Hematopoietic multipotent progenitor cell treated with erythropoietin and hydrocortisone succinate and interleukin-3 and kit ligand, for 4 days (in vitro differentiated cells): ENCODE data around the gene RDH8.
A peak's percentile ranks its signal among the peaks of the same experiment; 100 is the strongest.
"Not testable (repeated sequence)": the region's sequence is repeated elsewhere in the genome, so short reads cannot be mapped to it uniquely, and the experiment has no call there.

ENCODE experiments used
- DNase-seq: peaks from one replicate; pipeline ENCODE4 v3.0.0-alpha.2; 2015

Gene RDH8

GRCh38 chr19:10006335-10006708 is 7.0 kb upstream of the RDH8 start:
- DNase-seq, result no peak

GRCh38 chr19:10006752-10007323 is 6.4 kb upstream of the RDH8 start:
- no peak for DNase-seq

- DNase-seq, result no peak
These were observed 5.7 kb upstream of the RDH8 start for GRCh38 chr19:10007371-10008183.

GRCh38 chr19:10008184-10008765 is 5.0 kb upstream of the RDH8 start:
- no peak for DNase-seq

GRCh38 chr19:10009714-10010224 is 3.5 kb upstream of the RDH8 start:
- no peak for DNase-seq

GRCh38 chr19:10010247-10010691 is 3.0 kb upstream of the RDH8 start, which contains the start of gene COL5A3:
TSS of gene COL5A3 (minus strand) at chr19:10010504. CDS start at chr19:10010385, 119 bp downstream.
- DNase-seq, result no peak

- no peak for DNase-seq
These were observed 2.3 kb upstream of the RDH8 start for GRCh38 chr19:10010939-10011338.

GRCh38 chr19:10011974-10012373 is 1.3 kb upstream of the RDH8 start:
- no peak for DNase-seq

- DNase-seq, result no peak
These were observed 743 bp downstream of the RDH8 start for GRCh38 chr19:10013834-10014618.

- DNase-seq, result no peak
These were observed 5.0 kb downstream of the RDH8 start for GRCh38 chr19:10018263-10018662.

- no peak for DNase-seq
These were observed 5.5 kb downstream of the RDH8 start for GRCh38 chr19:10018786-10019185.

- DNase-seq, result no peak
These were observed 6.0 kb downstream of the RDH8 start for GRCh38 chr19:10019246-10019645.

GRCh38 chr19:10020851-10021250 is 7.6 kb downstream of the RDH8 start:
- no peak for DNase-seq

GRCh38 chr19:10021446-10021845 is 8.2 kb downstream of the RDH8 start:
- DNase-seq, result no peak

GRCh38 chr19:10021863-10022262 is 8.6 kb downstream of the RDH8 start:
- DNase-seq, result no peak

GRCh38 chr19:10023096-10023495 is 9.8 kb downstream of the RDH8 start:
- not testable (repeated sequence) for DNase-seq

- no peak for DNase-seq
These were observed 13.5 kb downstream of the RDH8 start for GRCh38 chr19:10026744-10027143.

GRCh38 chr19:10027158-10027997 is 14.1 kb downstream of the RDH8 start:
- peak; percentile 86 for DNase-seq

- DNase-seq, result no peak
These were observed 20.3 kb downstream of the RDH8 start for GRCh38 chr19:10033614-10034013.

- DNase-seq, result no peak
These were observed 23.4 kb downstream of the RDH8 start for GRCh38 chr19:10036601-10037071.

- DNase-seq, result no peak
These were observed 24.1 kb downstream of the RDH8 start for GRCh38 chr19:10037367-10037766.

- no peak for DNase-seq
These were observed 24.5 kb downstream of the RDH8 start for GRCh38 chr19:10037809-10038208.
